Caki2 (cell line): ENCODE measurements around the gene PPP1R17. TPM values are rescaled to one million over a fixed set of nuclear protein-coding genes. Genes with fewer than 3 reads are reported as not detected.

Experiments used
- DNase-seq: peaks from one replicate; pipeline ENCODE4 v3.0.0-alpha.2; 2015; ENCODE audit warnings: low read depth
- in situ Hi-C: cut with HindIII; loops from 2 replicates; pipeline ENCODE4 v1.10.0; 2016; ENCODE audit warnings: low sequenced_read_pairs, low pct_unique_long_range_greater_than_20kb, mixed read lengths
- total RNA-seq: library from RNA; depleted of rRNA; stranded (reverse); fragments of >200 nt; shearing (Covaris generic); gene quantifications from 2 replicates; pipeline ENCODE4 v1.2.3, GENCODE V29; 2014; ENCODE audit warnings: low replicate concordance; rRNA removed

The PPP1R17 gene
- not detected in 2 replicates for total RNA-seq

GRCh38 chr7:31687024-31687748, at the start of gene PPP1R17:
Gene PPP1R17, plus strand, starts transcription at chr7:31687215. Its CDS starts 5,227 bp downstream, at chr7:31692442.
- no peak for DNase-seq
- in situ Hi-C loops = no loop called here

GRCh38 chr7:31640381-31640780, 46.6 kb upstream of the PPP1R17 start:
- in situ Hi-C loops = no loop called here
- DNase-seq = no peak

- DNase-seq = no peak
- in situ Hi-C loops = no loop called here
Observed at GRCh38 chr7:31642681-31643115, 44.3 kb upstream of the PPP1R17 start.

- no peak for DNase-seq
- in situ Hi-C loops = no loop called here
Observed at GRCh38 chr7:31646942-31647341, 40.1 kb upstream of the PPP1R17 start.

- in situ Hi-C loops = no loop called here
- no peak for DNase-seq
Observed at GRCh38 chr7:31647511-31647910, 39.5 kb upstream of the PPP1R17 start.

GRCh38 chr7:31648288-31648687, 38.7 kb upstream of the PPP1R17 start:
- DNase-seq = no peak
- in situ Hi-C loops = no loop called here

GRCh38 chr7:31648880-31649279, 38.1 kb upstream of the PPP1R17 start:
- DNase-seq = no peak
- in situ Hi-C loops = no loop called here

GRCh38 chr7:31651234-31652062, 35.6 kb upstream of the PPP1R17 start:
- no peak for DNase-seq
- in situ Hi-C loops = no loop called here

- DNase-seq = no peak
- in situ Hi-C loops = no loop called here
Observed at GRCh38 chr7:31652063-31652326, 35.0 kb upstream of the PPP1R17 start.

- in situ Hi-C loops = no loop called here
- DNase-seq = no peak
Observed at GRCh38 chr7:31663072-31663471, 23.9 kb upstream of the PPP1R17 start.

GRCh38 chr7:31664890-31665289, 22.1 kb upstream of the PPP1R17 start:
- no peak for DNase-seq
- in situ Hi-C loops = no loop called here

- in situ Hi-C loops = no loop called here
- DNase-seq = no peak
Observed at GRCh38 chr7:31665546-31665945, 21.5 kb upstream of the PPP1R17 start.

GRCh38 chr7:31669461-31669860, 17.6 kb upstream of the PPP1R17 start:
- in situ Hi-C loops = no loop called here
- DNase-seq = no peak

- in situ Hi-C loops = no loop called here
- DNase-seq = no peak
Observed at GRCh38 chr7:31679574-31680305, 7.3 kb upstream of the PPP1R17 start.

GRCh38 chr7:31683445-31684225, 3.4 kb upstream of the PPP1R17 start:
- in situ Hi-C loops = no loop called here

GRCh38 chr7:31688372-31688771, 1.4 kb downstream of the PPP1R17 start:
- in situ Hi-C loops = no loop called here
- no peak for DNase-seq

More at GRCh38 chr7:31683445-31684225, 3.4 kb upstream of the PPP1R17 start:
- no peak for DNase-seq

GRCh38 chr7:31688996-31689395, 2.0 kb downstream of the PPP1R17 start:
- no peak for DNase-seq

GRCh38 chr7:31690935-31691334, 3.9 kb downstream of the PPP1R17 start:
- DNase-seq = no peak
- in situ Hi-C loops = no loop called here

More at GRCh38 chr7:31688996-31689395, 2.0 kb downstream of the PPP1R17 start:
- in situ Hi-C loops = no loop called here
